HepG2 (cell line): ENCODE measurements around the gene DMXL2. TPM values are rescaled to one million over a fixed set of nuclear protein-coding genes. Genes with fewer than 3 reads are reported as not detected.

Experiments
- ATAC-seq: fragments of 200-7000 bp; cut with Tn5 transposase; 3 replicates; pipeline ENCODE4 v1.9.1; 2020; ENCODE audit warnings: mild to moderate bottlenecking, moderate library complexity
- BruUV-seq: library from RNA; stranded (reverse); fragments of 400-500 nt; replicated peaks from 2 replicates; lab custom pipeline; 2021; lab: Mats Ljungman, UMichigan
- CTCF ChIA-PET: fragments of 300-600 bp; formaldehyde crosslinking; extraction: SDS; loops from one replicate; lab custom pipeline; 2021; ENCODE audit warnings: low total read pairs, inconsistent platforms, low intra/inter-chr PET ratio; lab: Yijun Ruan, JAX
- POLR2A ChIA-PET: fragments of 350-600 bp; sonication (Branson Sonifier 250); formaldehyde crosslinking; loops from one replicate; lab custom pipeline; 2020; ENCODE audit warnings: antibody characterized with exemption, inconsistent platforms; lab: Yijun Ruan, JAX
- DNase-seq: peaks from one replicate; pipeline ENCODE4 v3.0.0-alpha.2; 2015; ENCODE audit warnings: low spot score
- FAIRE-seq: peaks from 3 replicates; lab custom pipeline; 2011; peaks lifted over from hg19 to GRCh38; lab: Jason Lieb, UNC
- H2AFZ ChIP-seq: one replicate; pipeline ENCODE4 v1.6.1; 2011; ENCODE audit warnings: low read length, inconsistent platforms
- H3K27ac ChIP-seq: fragments of 300-600 bp; 3 replicates; pipeline ENCODE4 v1.8.0; 2011; ENCODE audit warnings: mixed run types, mild to moderate bottlenecking, mixed read lengths, low read length, inconsistent platforms; ENCODE audit not compliant: insufficient read depth; ENCODE audit errors: extremely low read length
- H3K27me3 ChIP-seq, 2 experiments: fragments of 200-600 bp in 1 of 2; 2 replicates in 1 of 2; 3 replicates in 1 of 2; pipeline versions ENCODE4 v1.6.0 to v1.8.0; 2011; ENCODE audit warnings: low read length in 2 of 2, mild to moderate bottlenecking in 2 of 2, moderate library complexity in 2 of 2, inconsistent platforms in 1 of 2; ENCODE audit not compliant: insufficient read depth in 2 of 2, control insufficient read depth in 1 of 2
- H3K36me3 ChIP-seq, 2 experiments: fragments of 200-600 bp in 1 of 2; replicated peaks in 1 of 2; 2 replicates in 1 of 2; 3 replicates in 1 of 2; pipeline versions ENCODE4 v1.5.1 to v1.8.0; 2011; ENCODE audit warnings: low read length in 2 of 2, inconsistent platforms in 1 of 2; ENCODE audit not compliant: insufficient read depth in 2 of 2, control insufficient read depth in 1 of 2
- H3K4me1 ChIP-seq: 2 replicates; pipeline ENCODE4 v1.5.1; 2012; ENCODE audit warnings: low read length, inconsistent platforms; ENCODE audit not compliant: insufficient read depth
- H3K4me2 ChIP-seq: 2 replicates; pipeline ENCODE4 v1.6.0; 2011; ENCODE audit warnings: low read depth, low read length, inconsistent platforms
- H3K4me3 ChIP-seq, 3 experiments: fragments of 200-600 bp in 1 of 3; sonication (generic), shearing (Covaris generic) in 1 of 3; replicated peaks in 1 of 3; 2 replicates each; pipeline ENCODE4 v1.5.1; 2011 to 2016; ENCODE audit warnings: low read length in 3 of 3, inconsistent platforms in 2 of 3, low read depth in 2 of 3, mild to moderate bottlenecking in 2 of 3, control low read depth in 1 of 3, mixed read lengths in 1 of 3; ENCODE audit not compliant: insufficient read depth in 1 of 3
- H3K79me2 ChIP-seq: one replicate; pipeline ENCODE4 v1.6.1; 2011; ENCODE audit warnings: low read length, inconsistent platforms; ENCODE audit not compliant: insufficient read depth
- H3K9ac ChIP-seq: 2 replicates; pipeline ENCODE4 v1.6.0; 2011; ENCODE audit warnings: mild to moderate bottlenecking, low read depth, low read length, inconsistent platforms; ENCODE audit not compliant: insufficient read depth
- H3K9me3 ChIP-seq: 2 replicates; pipeline ENCODE4 v1.5.1; 2012; ENCODE audit warnings: mild to moderate bottlenecking, low read length
- H4K20me1 ChIP-seq: 2 replicates; pipeline ENCODE4 v1.6.0; 2011; ENCODE audit warnings: inconsistent platforms, mild to moderate bottlenecking, low read length, moderate library complexity; ENCODE audit not compliant: insufficient read depth
- AKNA ChIP-seq: sonication (generic); formaldehyde crosslinking; IDR thresholded peaks from 2 replicates; pipeline ENCODE4 v1.4.0; 2020; ENCODE audit warnings: missing genetic modification reagents, borderline replicate concordance
- GABPB1 ChIP-seq: IDR thresholded peaks from 2 replicates; pipeline ENCODE4 v1.6.1; 2016; ENCODE audit warnings: mild to moderate bottlenecking, missing genetic modification reagents, moderate library complexity, missing compliant biosample characterization
- HIC2 ChIP-seq: sonication (generic); formaldehyde crosslinking; IDR thresholded peaks from 2 replicates; pipeline ENCODE4 v1.9.0; 2022; ENCODE audit warnings: low read depth, missing genetic modification reagents
- NRL ChIP-seq: sonication (generic); formaldehyde crosslinking; IDR thresholded peaks from 2 replicates; pipeline ENCODE4 v1.5.0; 2020; ENCODE audit warnings: missing genetic modification reagents, mild to moderate bottlenecking, moderate library complexity, borderline replicate concordance
- PRPF4 ChIP-seq: fragments of 200-400 bp; formaldehyde crosslinking; IDR thresholded peaks from 2 replicates; pipeline ENCODE4 v1.6.1; 2016; ENCODE audit warnings: low read length, low read depth; ENCODE audit not compliant: poor library complexity, severe bottlenecking
- TARDBP ChIP-seq: sonication (generic); formaldehyde crosslinking; IDR thresholded peaks from 2 replicates; pipeline ENCODE4 v1.8.0; 2022; ENCODE audit warnings: mild to moderate bottlenecking, missing genetic modification reagents
- ZGPAT ChIP-seq: IDR thresholded peaks from 2 replicates; pipeline ENCODE4 v1.6.1; 2016; ENCODE audit warnings: mild to moderate bottlenecking
- ZNF234 ChIP-seq: sonication (generic); formaldehyde crosslinking; conservative IDR thresholded peaks from 2 replicates; pipeline ENCODE4 v1.5.1; 2020; ENCODE audit warnings: mild to moderate bottlenecking, missing genetic modification reagents
- ZNF33A ChIP-seq: sonication (generic); formaldehyde crosslinking; IDR thresholded peaks from 2 replicates; pipeline ENCODE4 v1.5.1; 2020; ENCODE audit warnings: missing genetic modification reagents, mild to moderate bottlenecking, moderate library complexity, borderline replicate concordance
- WGBS: methylation state at CpG from one replicate; pipeline ENCODE4 v1.1.6; 2017; ENCODE audit warnings: low lambda C conversion rate; 5-methylcytosine and 5-hydroxymethylcytosine counted together
- in situ Hi-C: cut with HindIII; loops from 2 replicates; pipeline ENCODE4 v1.10.0; 2017; ENCODE audit warnings: low pct_unique_long_range_greater_than_20kb; ENCODE audit not compliant: extremely low pct_ligation_motif_present
- intact Hi-C: fragments of 100-400 bp; cut with micrococcal nuclease; formaldehyde crosslinking; loops from one replicate; pipeline ENCODE4 v1.10.0; 2022; ENCODE audit not compliant: unreplicated experiment
- polyA plus RNA-seq, 8 experiments: library from polyadenylated mRNA; depleted of rRNA in 3 of 8; stranded (reverse) in 7 of 8; unstranded in 1 of 8; fragments of >200 nt; fragmentation: Illumina TruSeq in 4 of 8; extraction: Trizol in 4 of 8; gene quantifications; 2 replicates each; pipeline versions ENCODE4 v1.2.1 to v1.2.3, GENCODE V29; 2011 to 2016; ENCODE audit warnings: low read depth in 4 of 8, missing spikeins in 1 of 8, mixed read lengths in 1 of 8; ENCODE audit not compliant: insufficient read depth in 1 of 8
- total RNA-seq, 5 experiments: library from RNA; depleted of rRNA; stranded (reverse); fragments of >200 nt; fragmentation: Illumina TruSeq; extraction: Trizol; gene quantifications; 2 replicates each; pipeline ENCODE4 v1.2.3, GENCODE V29; 2016; ENCODE audit warnings: low read depth in 1 of 5
- TF ChIP-seq, protein P1 (sequence below): sonication (generic); formaldehyde crosslinking; IDR thresholded peaks from 2 replicates; pipeline ENCODE4 v1.8.1; 2023; ENCODE audit warnings: missing genetic modification reagents, inconsistent platforms, borderline replicate concordance

DMXL2 gene
- total and polyA plus RNA-seq, 2 of the 13 experiments (the other 11 are each of a cell fraction or from before 2014, with no cell fraction given) = 11.6 to 15.3 TPM

- no peak for TF ChIP-seq GABPB1 (CRISPR knock-in tag)
Observed at GRCh38 chr15:51448622-51449399, 173.8 kb downstream of the DMXL2 start (continued).

DNA sequence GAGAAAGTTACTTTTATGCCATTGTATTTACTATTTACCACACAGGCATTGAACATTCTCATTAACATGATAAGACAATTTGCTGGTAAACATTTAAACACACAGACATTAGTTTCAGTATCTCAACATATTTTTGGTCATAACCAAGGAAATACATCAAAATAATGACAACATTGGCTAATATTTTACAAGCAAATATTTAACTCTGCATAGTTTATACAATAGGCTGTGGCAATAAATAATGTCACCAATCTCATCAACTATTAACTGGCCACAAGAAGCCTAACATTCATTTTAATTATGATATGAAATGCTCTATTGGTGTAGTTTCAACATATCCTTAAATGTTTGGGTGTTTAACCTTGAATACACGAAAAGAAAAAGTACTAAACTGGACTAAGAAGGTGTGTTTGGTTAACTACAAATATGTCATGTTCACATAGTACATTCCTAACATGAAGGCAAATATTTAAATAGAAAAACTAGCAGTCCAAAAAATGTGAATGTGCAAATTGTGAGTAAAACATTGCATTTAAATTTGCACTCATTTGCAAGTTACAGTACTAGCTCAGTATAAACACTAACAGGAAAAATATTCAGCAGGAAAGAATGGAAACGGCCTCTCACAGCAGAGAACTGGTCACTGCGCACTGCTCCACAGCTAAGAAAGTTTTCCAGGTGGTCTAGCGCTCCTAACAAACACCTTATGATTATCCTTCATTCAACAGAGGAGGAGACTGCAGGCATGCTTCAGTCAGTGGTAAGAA, 174.5 kb downstream of the DMXL2 start:
- H3K27ac ChIP-seq = no peak overlapping the region
- no peak overlapping the region for H2AFZ ChIP-seq
- H3K36me3 ChIP-seq = peaks cover 0 to 4% of the 10 kb centered on the region in 2 experiments; a peak in 3 of 5 replicates
- ATAC-seq = no peak
- no peaks in the 10 kb centered on the region for H3K9me3 ChIP-seq
- peak; percentile 17 for DNase-seq
- no TSS peak for BruUV-seq
- in situ Hi-C loops (no loop called here), intact Hi-C loops (no loop called here)
- ChIA-PET POLR2A (no interaction called here), CTCF (no interaction called here)
- FAIRE-seq = no peak
- peaks cover 10% of the 10 kb centered on the region for H3K4me1 ChIP-seq
- 74% methylated on average over 4 of the region's 4 CpGs for WGBS
- no peaks in the 10 kb centered on the region for H3K27me3 ChIP-seq
- H4K20me1 ChIP-seq = no peaks in the 10 kb centered on the region
- no peaks in the 10 kb centered on the region for H3K79me2 ChIP-seq
- no peak overlapping the region for H3K4me2 ChIP-seq
- H3K9ac ChIP-seq = no peak overlapping the region
- no peak overlapping the region for H3K4me3 ChIP-seq
- TF ChIP-seq TARDBP (CRISPR knock-in tag) (no peak), ZNF234 (CRISPR knock-in tag) (no peak), AKNA (CRISPR knock-in tag) (no peak), PRPF4 (no peak), ZNF33A (CRISPR knock-in tag) (no peak), ZGPAT (CRISPR knock-in tag) (no peak), NRL (CRISPR knock-in tag) (no peak), HIC2 (CRISPR knock-in tag) (no peak)
- TF ChIP-seq, protein P1, sequence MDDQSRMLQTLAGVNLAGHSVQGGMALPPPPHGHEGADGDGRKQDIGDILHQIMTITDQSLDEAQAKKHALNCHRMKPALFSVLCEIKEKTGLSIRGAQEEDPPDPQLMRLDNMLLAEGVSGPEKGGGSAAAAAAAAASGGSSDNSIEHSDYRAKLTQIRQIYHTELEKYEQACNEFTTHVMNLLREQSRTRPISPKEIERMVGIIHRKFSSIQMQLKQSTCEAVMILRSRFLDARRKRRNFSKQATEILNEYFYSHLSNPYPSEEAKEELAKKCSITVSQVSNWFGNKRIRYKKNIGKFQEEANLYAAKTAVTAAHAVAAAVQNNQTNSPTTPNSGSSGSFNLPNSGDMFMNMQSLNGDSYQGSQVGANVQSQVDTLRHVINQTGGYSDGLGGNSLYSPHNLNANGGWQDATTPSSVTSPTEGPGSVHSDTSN = no peak
